ENCODE measurements around the gene CDK11B. TPM values are rescaled to one million over a fixed set of nuclear protein-coding genes. Genes with fewer than 3 reads are reported as not detected.
A peak's percentile ranks its signal among the peaks of the same experiment; 100 is the strongest.

The CDK11B gene
- total and polyA plus RNA-seq, 2 of the 8 experiments (the other 6 are each of a cell fraction or from before 2014, with no cell fraction given): 11.1 to 31.9 TPM

DNA sequence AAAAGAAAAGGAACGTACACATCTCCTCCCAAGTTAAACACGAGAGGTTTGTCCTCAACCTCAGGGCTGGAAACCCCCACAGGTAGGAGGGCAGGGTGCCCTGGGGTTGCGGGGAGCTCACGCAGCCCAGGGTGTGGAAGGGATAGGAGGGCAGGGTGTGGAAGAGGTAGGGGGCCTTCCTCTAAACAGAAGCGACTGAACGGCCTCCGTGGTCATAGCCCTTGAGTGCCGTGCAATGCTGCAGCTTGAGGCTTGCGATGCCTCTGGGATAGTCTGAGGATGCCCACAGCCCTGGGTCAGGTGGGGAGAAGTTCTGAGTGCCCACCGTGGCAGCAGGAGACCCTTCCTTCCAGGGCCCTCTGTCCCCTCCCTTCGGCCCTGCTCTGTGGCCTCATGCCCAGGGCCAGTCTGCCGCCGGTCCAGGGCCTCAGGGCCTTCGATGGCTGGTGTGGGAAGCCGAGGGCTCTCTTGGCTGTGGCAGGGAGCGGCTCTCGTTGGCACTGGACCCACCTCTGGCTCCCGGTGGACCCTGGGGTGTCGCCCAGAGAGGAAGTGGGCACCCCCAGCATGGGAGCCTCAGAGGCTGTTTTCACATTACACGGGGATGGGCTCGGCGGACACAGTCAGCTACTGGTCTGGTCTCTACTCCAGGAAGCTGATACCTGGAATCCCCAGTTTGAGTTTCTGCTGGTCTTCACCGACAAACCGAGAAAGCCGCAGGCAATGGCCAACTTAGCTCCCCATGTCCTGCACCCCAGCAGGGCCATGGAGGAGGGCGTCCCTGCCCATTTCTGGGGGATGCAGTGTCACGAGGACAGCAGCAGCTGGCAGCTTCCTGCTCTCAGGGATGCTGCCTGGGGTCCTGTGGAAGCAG lies 6.4 kb upstream of the CDK11B start:
- H3K23me2 ChIP-seq (ENCODE audit: low read depth, low read length): no peaks in the 10 kb centered on the region
- WGBS, 2 experiments (ENCODE audit: extremely low coverage in 1 of 2, insufficient coverage in 1 of 2, insufficient read length in 1 of 2, insufficient replicate concordance in 2 of 2, low coverage in 1 of 2, low lambda C conversion rate in 2 of 2, missing lambda C conversion rate in 1 of 2): 95% methylated on average over 26 of the region's 27 CpGs; no CpG with 5 or more reads in 1 of the 2 experiments
- H3K4me1 ChIP-seq (replicated peaks in 1 of 4; ENCODE audit: control insufficient read depth in 3 of 4, insufficient read depth in 4 of 4, low read length in 3 of 4): no peaks in the 10 kb centered on the region
- H2BK5ac ChIP-seq (ENCODE audit: low read depth, low read length): no peak overlapping the region
- H3K4me2 ChIP-seq (ENCODE audit: insufficient read depth in 1 of 2, low read depth in 2 of 2, low read length in 2 of 2): no peak overlapping the region
- peak in 1 of 2 experiments; percentile 18; a peak in 1 of 3 replicates for TF ChIP-seq POLR2A (IDR thresholded peaks at IDR 0.05; ENCODE audit: control extremely low read depth in 1 of 2, low read depth in 2 of 2, low read length in 2 of 2)
- TF ChIP-seq SP2 (IDR thresholded peaks at IDR 0.05; ENCODE audit: low read length): no peak
- no peak overlapping the region for H3K27ac ChIP-seq (ENCODE audit: low read depth, low read length)
- no peak overlapping the region for H3K23ac ChIP-seq (ENCODE audit: insufficient read length)
- H2BK120ac ChIP-seq (replicated peaks; ENCODE audit: low read depth, low read length): no peak overlapping the region
- no peak overlapping the region for H4K8ac ChIP-seq (ENCODE audit: extremely low read depth, insufficient read depth, low read length)
- no peak overlapping the region for H3K18ac ChIP-seq (ENCODE audit: extremely low read depth, low read length)
- H2BK15ac ChIP-seq (ENCODE audit: low read length): no peak overlapping the region
- no peak overlapping the region for H4K5ac ChIP-seq (ENCODE audit: insufficient read length, low read depth, low read length)
- DNase-seq (ENCODE audit: low read depth in 1 of 2, low spot score in 2 of 2) (no peak), FAIRE-seq (no peak)
- no peak overlapping the region for H2AK5ac ChIP-seq (ENCODE audit: low read depth, low read length)
- no peaks in the 10 kb centered on the region for H3K9me3 ChIP-seq (ENCODE audit: insufficient read depth in 2 of 2, low read depth in 1 of 2, low read length in 1 of 2)
- ChIA-PET POLR2A (ENCODE audit: partially characterized antibody) (interaction anchor here (0.9 to 1.6 kb wide), 5 partner anchors 9 to 19 kb away, joined by 3 to 5 read pairs (median 4); no protein-coding TSS in a partner anchor), CTCF (ENCODE audit: partially characterized antibody) (interaction anchor here (0.5 to 2.2 kb wide), 13 partner anchors 11 to 401 kb away, joined by 3 to 10 read pairs (median 3); no protein-coding TSS in a partner anchor)
- peaks cover 0 to 22% (median 13%) of the 10 kb centered on the region in 4 experiments; a peak in 5 of 8 replicates for H3K36me3 ChIP-seq (ENCODE audit: control insufficient read depth in 2 of 4, insufficient read depth in 4 of 4, low read length in 3 of 4)
- H2AFZ ChIP-seq (ENCODE audit: low read length): no peak overlapping the region
- no peaks in the 10 kb centered on the region for H3K79me1 ChIP-seq (ENCODE audit: low read depth, low read length)
- H2BK20ac ChIP-seq (ENCODE audit: low read length): no peak overlapping the region
- H3K4me3 ChIP-seq (ENCODE audit: extremely low read depth in 1 of 4, insufficient read depth in 2 of 4, low read depth in 3 of 4, low read length in 4 of 4): no peak overlapping the region
- H3K9ac ChIP-seq (replicated peaks in 1 of 4; ENCODE audit: extremely low read depth in 1 of 4, low read depth in 3 of 4, low read length in 3 of 4): no peak overlapping the region
- H4K91ac ChIP-seq (replicated peaks; ENCODE audit: insufficient read length, low read length): no peak overlapping the region
- H2BK12ac ChIP-seq (ENCODE audit: low read depth, low read length): no peak overlapping the region
- H3K79me2 ChIP-seq (ENCODE audit: control insufficient read depth in 1 of 2, insufficient read depth in 2 of 2, low read length in 2 of 2): no peaks in the 10 kb centered on the region
- H3K4ac ChIP-seq (replicated peaks; ENCODE audit: insufficient read length, low read depth, low read length): no peak overlapping the region
- H3K27me3 ChIP-seq (replicated peaks in 1 of 4; ENCODE audit: control insufficient read depth in 3 of 4, extremely low read depth in 1 of 4, insufficient read depth in 3 of 4, low read length in 3 of 4): no peaks in the 10 kb centered on the region
- H4K20me1 ChIP-seq (replicated peaks in 1 of 2; ENCODE audit: control insufficient read depth in 1 of 2, insufficient read depth in 2 of 2, low read length in 2 of 2): peaks cover 0 to 5% of the 10 kb centered on the region in 2 experiments
- H3K56ac ChIP-seq (replicated peaks; ENCODE audit: insufficient read length, low read depth, low read length): no peak overlapping the region
- no peak overlapping the region for H3K14ac ChIP-seq (ENCODE audit: insufficient read length)
